ENCODE measurements around the gene GRM2.
"Not testable (repeated sequence)": the region's sequence is repeated elsewhere in the genome, so short reads cannot be mapped to it uniquely, and the experiment has no call there.

Gene GRM2

DNA sequence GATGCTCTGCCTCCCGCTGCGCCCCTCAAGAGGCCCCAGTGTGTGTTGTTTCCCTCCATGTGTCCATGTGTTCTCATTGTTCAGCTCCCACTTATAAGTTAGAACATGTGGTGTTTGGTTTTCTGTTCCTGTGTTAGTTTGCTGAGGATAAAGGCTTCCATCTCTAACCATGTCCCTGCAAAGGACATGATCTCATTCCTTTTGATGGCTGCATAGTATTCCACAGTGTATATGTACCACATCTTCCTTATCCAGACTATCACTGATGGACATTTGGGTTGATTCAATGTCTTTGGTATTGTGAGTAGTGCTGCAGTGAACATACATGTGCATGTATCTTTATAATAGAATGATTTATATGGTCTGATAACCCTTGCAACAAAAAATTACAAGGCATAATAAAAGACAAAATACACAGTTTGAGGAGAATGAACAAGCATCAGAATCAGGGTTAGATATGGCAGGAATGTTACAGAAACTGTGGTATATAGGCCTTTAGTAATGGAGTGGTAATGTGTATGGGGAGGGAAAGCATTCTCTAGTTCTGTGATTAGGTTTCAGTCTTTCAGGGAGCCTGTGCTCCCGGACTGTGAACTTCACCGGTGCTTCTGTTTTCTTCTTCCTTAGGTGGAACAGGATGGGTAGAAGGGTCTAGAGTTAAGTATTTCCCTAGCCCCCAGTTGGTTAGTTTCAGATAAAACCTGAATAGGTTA lies 27.1 kb downstream of the GRM2 start:
- H3K36me3 ChIP-seq (replicated peaks): no peaks in the 10 kb centered on the region
- no peak overlapping the region for H3K4me3 ChIP-seq
- no peaks in the 10 kb centered on the region for H3K4me1 ChIP-seq
- in situ Hi-C loops (cut with MboI; ENCODE audit: low sequenced_read_pairs): no loop called here
- peaks cover 7% of the 10 kb centered on the region; the same call in 1 of the 2 replicates for H3K27me3 ChIP-seq (ENCODE audit: low read depth)
- H3K9me3 ChIP-seq: no peaks in the 10 kb centered on the region
- no peak for DNase-seq (ENCODE audit: low spot score in 2 of 2)

DNA sequence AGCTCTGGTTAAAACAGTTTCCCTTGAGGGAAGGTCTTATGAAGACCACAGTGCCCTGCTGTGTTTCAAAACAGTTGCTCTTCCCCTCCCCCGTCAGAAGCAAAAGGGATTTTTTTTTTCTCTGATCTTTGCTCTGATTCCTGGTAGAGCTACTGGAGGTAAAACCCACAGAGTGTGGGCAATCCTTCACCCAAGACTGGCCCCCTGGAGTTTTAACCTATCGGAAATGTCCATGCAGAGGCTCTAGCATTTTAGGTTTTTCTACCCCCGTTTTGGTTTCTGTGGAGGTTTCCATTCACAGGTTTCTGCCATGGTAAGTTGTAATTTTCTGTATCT lies 27.7 kb downstream of the GRM2 start:
- Histone ChIP-seq H3K27me3 (ENCODE audit: low read depth) (peaks cover 11% of the 10 kb centered on the region; the same call in 1 of the 2 replicates), H3K36me3 (replicated peaks) (no peaks in the 10 kb centered on the region), H3K9me3 (no peaks in the 10 kb centered on the region), H3K4me3 (no peak overlapping the region), H3K4me1 (no peaks in the 10 kb centered on the region)
- DNase-seq (ENCODE audit: low spot score in 2 of 2): no peak
- in situ Hi-C loops (cut with MboI; ENCODE audit: low sequenced_read_pairs): no loop called here

DNA sequence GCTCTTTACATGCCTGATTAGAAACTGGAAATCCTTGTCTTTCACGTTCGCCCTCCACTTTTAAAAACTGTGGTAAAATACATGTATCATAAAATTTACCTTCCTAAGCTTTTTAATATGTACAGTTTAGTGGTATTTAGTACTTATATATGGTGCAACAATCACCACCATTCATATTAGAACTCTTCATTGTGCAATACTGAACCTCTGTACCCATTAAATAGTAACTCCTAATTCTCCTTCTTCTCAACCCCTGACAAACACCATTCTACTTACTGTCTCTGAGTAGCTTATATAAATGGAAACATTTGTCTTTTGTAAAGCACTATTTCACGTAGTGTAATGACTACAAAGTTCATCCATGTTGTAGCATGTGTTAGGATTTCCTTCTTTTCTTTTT lies 28.2 kb downstream of the GRM2 start:
- H3K27me3 ChIP-seq (ENCODE audit: low read depth): peaks cover 11% of the 10 kb centered on the region; the same call in 1 of the 2 replicates
- no peaks in the 10 kb centered on the region for H3K4me1 ChIP-seq
- H3K4me3 ChIP-seq: no peak overlapping the region
- H3K9me3 ChIP-seq: no peaks in the 10 kb centered on the region
- no peaks in the 10 kb centered on the region for H3K36me3 ChIP-seq (replicated peaks)
- in situ Hi-C loops (cut with MboI; ENCODE audit: low sequenced_read_pairs): no loop called here
- no peak for DNase-seq (ENCODE audit: low spot score in 2 of 2)

- DNase-seq (ENCODE audit: low spot score in 2 of 2): no peak
- H3K27me3 ChIP-seq (ENCODE audit: low read depth): peaks cover 11% of the 10 kb centered on the region; the same call in 1 of the 2 replicates
- H3K4me3 ChIP-seq: no peak overlapping the region
- no peaks in the 10 kb centered on the region for H3K4me1 ChIP-seq
- no peaks in the 10 kb centered on the region for H3K9me3 ChIP-seq
- in situ Hi-C loops (cut with MboI; ENCODE audit: low sequenced_read_pairs): no loop called here
- H3K36me3 ChIP-seq (replicated peaks): no peaks in the 10 kb centered on the region
Observed at GRCh38 chr3:51735950-51736349, 29.1 kb downstream of the GRM2 start.

DNA sequence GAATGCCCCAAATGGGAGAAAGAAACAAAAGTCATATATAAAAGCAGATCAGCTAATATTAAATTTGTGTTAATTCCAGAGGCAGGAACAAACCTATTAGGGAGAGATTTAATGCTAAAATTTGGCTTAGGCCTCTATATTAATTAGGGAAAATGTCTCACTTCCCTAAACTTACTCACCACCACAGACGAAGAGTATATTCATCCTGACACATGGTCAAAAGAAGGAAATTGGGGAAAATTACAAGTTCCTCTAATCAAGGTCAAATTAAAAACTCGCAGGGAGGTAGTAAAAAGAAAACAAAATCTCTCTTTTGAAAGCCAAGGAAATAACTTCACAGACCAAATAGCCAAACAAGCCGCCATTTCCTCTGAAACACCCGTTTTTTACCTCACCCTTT lies 32.2 kb downstream of the GRM2 start:
- in situ Hi-C loops (cut with MboI; ENCODE audit: low sequenced_read_pairs): no loop called here
- no peaks in the 10 kb centered on the region for H3K9me3 ChIP-seq
- no peaks in the 10 kb centered on the region for H3K36me3 ChIP-seq (replicated peaks)
- no peaks in the 10 kb centered on the region for H3K4me1 ChIP-seq
- no peak for DNase-seq (ENCODE audit: low spot score in 2 of 2)
- no peak overlapping the region for H3K4me3 ChIP-seq
- peaks cover 8% of the 10 kb centered on the region; the same call in 1 of the 2 replicates for H3K27me3 ChIP-seq (ENCODE audit: low read depth)

GRCh38 chr3:51742320-51742719 lies 35.5 kb downstream of the GRM2 start:
- H3K36me3 ChIP-seq (replicated peaks); H3K9me3 ChIP-seq; in situ Hi-C loops (cut with MboI; ENCODE audit: low sequenced_read_pairs); H3K4me3 ChIP-seq; DNase-seq (ENCODE audit: low spot score in 2 of 2); H3K27me3 ChIP-seq (ENCODE audit: low read depth); H3K4me1 ChIP-seq: not testable (repeated sequence)

DNA sequence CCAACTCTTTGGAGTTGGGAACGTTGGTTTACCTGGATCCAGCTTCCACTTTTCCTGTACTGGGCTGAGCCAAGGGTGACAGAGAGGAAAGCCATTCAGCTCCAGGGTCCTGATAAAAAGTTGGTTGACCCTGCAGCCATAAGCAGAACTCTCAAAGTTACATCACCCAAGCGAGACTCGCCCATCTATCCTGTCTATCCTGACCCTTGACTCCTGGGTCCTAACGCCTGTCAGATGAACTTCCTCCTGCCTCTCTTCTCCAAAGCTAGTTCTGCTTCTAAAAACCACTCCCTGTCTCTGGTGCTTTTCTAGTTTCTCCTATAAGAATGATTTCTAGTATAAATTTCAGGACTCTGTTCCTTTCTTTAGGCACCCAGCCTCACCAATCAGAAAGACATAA lies 36.1 kb downstream of the GRM2 start:
- H3K27me3 ChIP-seq (ENCODE audit: low read depth); H3K36me3 ChIP-seq (replicated peaks); in situ Hi-C loops (cut with MboI; ENCODE audit: low sequenced_read_pairs); H3K4me1 ChIP-seq; H3K9me3 ChIP-seq; H3K4me3 ChIP-seq; DNase-seq (ENCODE audit: low spot score in 2 of 2): not testable (repeated sequence)

GRCh38 chr3:51747840-51748239 lies 41.0 kb downstream of the GRM2 start:
- Histone ChIP-seq H3K36me3 (replicated peaks) (no peaks in the 10 kb centered on the region), H3K9me3 (peaks cover 5% of the 10 kb centered on the region), H3K4me3 (no peak overlapping the region), H3K27me3 (ENCODE audit: low read depth) (no peaks in the 10 kb centered on the region), H3K4me1 (no peaks in the 10 kb centered on the region)
- no peak for DNase-seq (ENCODE audit: low spot score in 2 of 2)
- in situ Hi-C loops (cut with MboI; ENCODE audit: low sequenced_read_pairs): no loop called here

DNA sequence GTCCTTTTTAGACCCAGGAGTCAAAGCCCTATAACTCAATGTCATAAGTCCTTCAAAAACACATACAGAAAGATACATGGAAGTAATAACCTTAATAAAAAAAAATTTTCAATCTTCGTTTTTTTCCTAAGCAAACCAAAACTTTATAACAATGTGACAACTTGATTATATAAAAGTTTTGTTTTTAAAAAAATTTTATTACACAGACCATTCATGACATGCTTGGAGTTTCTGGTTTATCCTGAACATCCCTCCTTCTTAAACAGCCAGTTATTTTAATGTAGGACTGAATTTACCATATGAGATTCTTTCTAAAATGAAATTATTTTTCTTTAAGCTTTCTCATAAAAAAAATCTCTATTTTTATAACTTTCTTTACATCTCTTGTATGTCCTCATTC lies 41.5 kb downstream of the GRM2 start:
- H3K9me3 ChIP-seq: peaks cover 5% of the 10 kb centered on the region
- no peak overlapping the region for H3K4me3 ChIP-seq
- H3K27me3 ChIP-seq (ENCODE audit: low read depth): no peaks in the 10 kb centered on the region
- in situ Hi-C loops (cut with MboI; ENCODE audit: low sequenced_read_pairs): no loop called here
- H3K36me3 ChIP-seq (replicated peaks): no peaks in the 10 kb centered on the region
- no peak for DNase-seq (ENCODE audit: low spot score in 2 of 2)
- no peaks in the 10 kb centered on the region for H3K4me1 ChIP-seq

- Histone ChIP-seq H3K36me3 (replicated peaks) (no peaks in the 10 kb centered on the region), H3K4me1 (no peaks in the 10 kb centered on the region), H3K4me3 (no peak overlapping the region), H3K9me3 (peaks cover 8% of the 10 kb centered on the region), H3K27me3 (ENCODE audit: low read depth) (no peaks in the 10 kb centered on the region; the same call in 1 of the 2 replicates)
- in situ Hi-C loops (cut with MboI; ENCODE audit: low sequenced_read_pairs): no loop called here
- DNase-seq (ENCODE audit: low spot score in 2 of 2): no peak
Observed at GRCh38 chr3:51750878-51751277, 44.0 kb downstream of the GRM2 start.

GRCh38 chr3:51751287-51751686 lies 44.4 kb downstream of the GRM2 start:
- H3K4me1 ChIP-seq: no peaks in the 10 kb centered on the region
- in situ Hi-C loops (cut with MboI; ENCODE audit: low sequenced_read_pairs): no loop called here
- H3K9me3 ChIP-seq: peaks cover 8% of the 10 kb centered on the region
- no peak overlapping the region for H3K4me3 ChIP-seq
- H3K27me3 ChIP-seq (ENCODE audit: low read depth): no peaks in the 10 kb centered on the region; the same call in 1 of the 2 replicates
- no peaks in the 10 kb centered on the region for H3K36me3 ChIP-seq (replicated peaks)
- no peak for DNase-seq (ENCODE audit: low spot score in 2 of 2)

DNA sequence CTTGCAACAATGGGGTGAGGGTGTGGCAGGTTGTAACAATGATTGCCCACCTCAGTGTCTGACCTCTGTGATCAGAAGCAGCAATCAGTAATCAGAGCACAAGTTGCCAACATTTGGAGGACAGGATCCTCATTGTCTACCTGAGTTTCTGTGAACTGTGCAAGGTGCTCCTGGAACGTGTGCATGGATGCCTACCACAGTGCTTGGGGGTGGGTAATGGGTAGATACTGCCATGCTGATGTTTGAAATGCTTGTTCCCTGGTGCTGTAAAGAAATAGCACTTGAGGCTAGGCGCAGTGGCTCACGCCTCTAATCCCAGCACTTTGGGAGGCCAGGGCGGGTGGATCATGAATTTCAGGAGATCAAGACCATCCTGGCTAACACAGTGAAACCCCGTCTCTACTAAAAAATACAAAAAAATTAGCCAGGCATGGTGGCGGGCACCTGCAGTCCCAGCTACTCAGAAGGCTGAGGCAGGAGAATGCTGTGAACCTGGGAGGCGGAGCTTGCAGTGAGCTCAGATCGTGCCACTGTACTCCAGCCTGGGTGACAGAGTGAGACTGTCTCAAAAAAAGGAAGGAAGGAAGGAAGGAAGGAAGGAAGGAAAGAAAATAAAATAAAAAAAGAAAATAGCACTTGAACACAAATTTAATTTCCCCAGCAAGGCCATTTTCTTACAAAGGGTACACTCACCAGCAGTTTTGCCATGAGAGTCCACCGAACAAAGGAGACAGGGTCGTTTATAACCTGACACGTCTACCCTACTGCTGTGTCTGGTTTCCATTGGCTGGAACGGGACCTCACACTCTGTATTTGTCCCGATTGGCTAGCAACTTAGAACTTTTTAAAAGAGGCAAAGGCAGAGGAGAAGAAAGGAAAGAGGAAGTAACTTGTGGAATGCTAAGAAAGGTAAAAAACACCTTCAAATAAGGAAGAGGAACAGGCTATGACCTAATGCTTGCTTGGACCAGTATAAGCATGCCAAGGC lies 47.2 kb downstream of the GRM2 start:
- not testable (repeated sequence) for H3K4me3 ChIP-seq; DNase-seq (ENCODE audit: low spot score in 2 of 2)

GRCh38 chr3:51759203-51759602 lies 52.3 kb downstream of the GRM2 start:
- Histone ChIP-seq H3K4me3 (no peak overlapping the region), H3K4me1 (no peaks in the 10 kb centered on the region), H3K9me3 (peaks cover 2% of the 10 kb centered on the region; the same call in 1 of the 2 replicates), H3K36me3 (replicated peaks) (no peaks in the 10 kb centered on the region), H3K27me3 (ENCODE audit: low read depth) (no peaks in the 10 kb centered on the region; the same call in 1 of the 2 replicates)
- no peak for DNase-seq (ENCODE audit: low spot score in 2 of 2)
- in situ Hi-C loops (cut with MboI; ENCODE audit: low sequenced_read_pairs): no loop called here

More for the DNA sequence above, 47.2 kb downstream of the GRM2 start:
- H3K9me3 ChIP-seq; H3K4me1 ChIP-seq; in situ Hi-C loops (cut with MboI; ENCODE audit: low sequenced_read_pairs); H3K27me3 ChIP-seq (ENCODE audit: low read depth); H3K36me3 ChIP-seq (replicated peaks): not testable (repeated sequence)
